OCI-LY3 (cell line): ENCODE measurements around the gene CAPRIN2.

Experiments
- H2AFZ ChIP-seq: fragments of 200-600, 300-600 bp; shearing (Covaris generic); 2 replicates; pipeline ENCODE4 v1.6.0; 2014; ENCODE audit warnings: antibody characterized with exemption, low read depth, low read length
- H3K27ac ChIP-seq: fragments of 200-600, 300-600 bp; sonication (generic); 2 replicates; pipeline ENCODE4 v1.5.1; 2014; ENCODE audit warnings: mild to moderate bottlenecking, low read length, moderate library complexity, mixed read lengths
- H3K27me3 ChIP-seq: fragments of 200-600, 300-600 bp; sonication (generic); 2 replicates; pipeline ENCODE4 v1.6.1; 2014; ENCODE audit warnings: low read depth, low read length, mixed read lengths
- H3K36me3 ChIP-seq: fragments of 200-600, 300-600 bp; sonication (generic); replicated peaks from 2 replicates; pipeline ENCODE3; 2014; ENCODE audit warnings: low read depth, low read length, mixed read lengths
- H3K4me1 ChIP-seq: fragments of 300-600, 200-600 bp; sonication (generic); 2 replicates; pipeline ENCODE4 v1.6.1; 2014; ENCODE audit warnings: low read length, mixed read lengths
- H3K4me2 ChIP-seq: fragments of 200-600, 300-600 bp; sonication (generic); 2 replicates; pipeline ENCODE4 v1.6.1; 2014; ENCODE audit warnings: low read length, mixed read lengths
- H3K4me3 ChIP-seq: fragments of 300-600, 200-600 bp; sonication (generic); 2 replicates; pipeline ENCODE4 v1.5.1; 2014; ENCODE audit warnings: antibody characterized with exemption, mild to moderate bottlenecking, low read length, moderate library complexity
- H3K79me2 ChIP-seq: fragments of 300-600, 200-600 bp; shearing (Covaris generic); 2 replicates; pipeline ENCODE4 v1.6.1; 2014; ENCODE audit warnings: mild to moderate bottlenecking, low read length, mixed read lengths
- H3K9ac ChIP-seq: fragments of 300-600, 200-600 bp; shearing (Covaris generic); 2 replicates; pipeline ENCODE4 v1.6.0; 2014; ENCODE audit warnings: mild to moderate bottlenecking, low read length, moderate library complexity
- H3K9me3 ChIP-seq: fragments of 200-600, 300-600 bp; shearing (Covaris generic); 2 replicates; pipeline ENCODE4 v1.6.1; 2014; ENCODE audit warnings: low read length, mixed read lengths; ENCODE audit not compliant: insufficient read depth
- H4K20me1 ChIP-seq: fragments of 200-600, 300-600 bp; sonication (generic); 2 replicates; pipeline ENCODE4 v1.6.1; 2016; ENCODE audit warnings: low read length, mixed read lengths; ENCODE audit not compliant: insufficient read depth
- EZH2phosphoT487 ChIP-seq: fragments of 200-600 bp; shearing (Covaris generic); IDR thresholded peaks from 2 replicates; pipeline ENCODE4 v1.6.1; 2018; ENCODE audit warnings: antibody characterized with exemption, mixed run types, low read depth
- TF ChIP-seq, protein P1 (sequence below): fragments of 200-600, 300-600 bp; sonication (generic); IDR thresholded peaks from 2 replicates; pipeline ENCODE4 v1.5.1; 2014; ENCODE audit warnings: antibody characterized with exemption, low read length, low read depth

The CAPRIN2 gene

DNA sequence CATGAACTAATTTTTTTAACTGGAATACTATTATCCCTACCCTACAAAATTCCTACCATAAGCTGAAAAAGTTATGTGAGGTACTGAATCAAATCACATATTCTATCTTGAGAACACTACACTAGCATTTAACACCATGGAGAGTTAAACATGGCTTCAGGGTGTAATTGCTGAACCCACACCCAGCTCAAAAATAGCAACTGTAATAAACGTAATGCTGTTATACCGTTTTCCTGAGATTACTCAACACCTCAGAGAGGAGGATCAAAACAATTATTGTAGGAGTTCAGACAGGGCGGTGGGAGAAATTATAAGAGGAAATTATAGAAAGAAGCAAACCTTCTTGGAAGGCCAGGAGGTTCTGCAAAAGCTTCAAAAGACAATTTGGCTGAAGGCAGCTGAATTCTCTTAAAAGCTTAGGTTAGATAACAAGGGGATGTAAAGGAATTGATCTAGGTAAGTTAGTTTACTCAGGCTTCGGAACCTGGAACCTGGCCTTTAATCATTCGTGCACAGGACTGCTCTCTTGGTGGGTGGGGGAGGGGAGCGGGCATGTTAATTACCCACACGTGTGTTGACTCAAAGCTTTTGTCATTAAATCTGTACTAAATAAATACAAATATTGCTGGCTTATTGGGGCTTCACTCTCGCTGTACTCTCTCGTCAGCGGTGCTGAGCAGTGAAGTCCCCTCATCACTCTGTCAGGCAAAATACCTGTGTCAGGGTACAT lies 47.0 kb downstream of the CAPRIN2 start:
- Histone ChIP-seq H3K36me3 (no peaks in the 10 kb centered on the region), H3K9me3 (no peaks in the 10 kb centered on the region), H3K79me2 (no peaks in the 10 kb centered on the region), H2AFZ (no peak overlapping the region), H4K20me1 (no peaks in the 10 kb centered on the region), H3K27ac (no peak overlapping the region), H3K27me3 (no peaks in the 10 kb centered on the region), H3K9ac (no peak overlapping the region), H3K4me2 (no peak overlapping the region), H3K4me3 (no peak overlapping the region), H3K4me1 (no peaks in the 10 kb centered on the region)
- TF ChIP-seq, protein P1, sequence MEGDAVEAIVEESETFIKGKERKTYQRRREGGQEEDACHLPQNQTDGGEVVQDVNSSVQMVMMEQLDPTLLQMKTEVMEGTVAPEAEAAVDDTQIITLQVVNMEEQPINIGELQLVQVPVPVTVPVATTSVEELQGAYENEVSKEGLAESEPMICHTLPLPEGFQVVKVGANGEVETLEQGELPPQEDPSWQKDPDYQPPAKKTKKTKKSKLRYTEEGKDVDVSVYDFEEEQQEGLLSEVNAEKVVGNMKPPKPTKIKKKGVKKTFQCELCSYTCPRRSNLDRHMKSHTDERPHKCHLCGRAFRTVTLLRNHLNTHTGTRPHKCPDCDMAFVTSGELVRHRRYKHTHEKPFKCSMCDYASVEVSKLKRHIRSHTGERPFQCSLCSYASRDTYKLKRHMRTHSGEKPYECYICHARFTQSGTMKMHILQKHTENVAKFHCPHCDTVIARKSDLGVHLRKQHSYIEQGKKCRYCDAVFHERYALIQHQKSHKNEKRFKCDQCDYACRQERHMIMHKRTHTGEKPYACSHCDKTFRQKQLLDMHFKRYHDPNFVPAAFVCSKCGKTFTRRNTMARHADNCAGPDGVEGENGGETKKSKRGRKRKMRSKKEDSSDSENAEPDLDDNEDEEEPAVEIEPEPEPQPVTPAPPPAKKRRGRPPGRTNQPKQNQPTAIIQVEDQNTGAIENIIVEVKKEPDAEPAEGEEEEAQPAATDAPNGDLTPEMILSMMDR, result no peak
- no peak for TF ChIP-seq EZH2phosphoT487

DNA sequence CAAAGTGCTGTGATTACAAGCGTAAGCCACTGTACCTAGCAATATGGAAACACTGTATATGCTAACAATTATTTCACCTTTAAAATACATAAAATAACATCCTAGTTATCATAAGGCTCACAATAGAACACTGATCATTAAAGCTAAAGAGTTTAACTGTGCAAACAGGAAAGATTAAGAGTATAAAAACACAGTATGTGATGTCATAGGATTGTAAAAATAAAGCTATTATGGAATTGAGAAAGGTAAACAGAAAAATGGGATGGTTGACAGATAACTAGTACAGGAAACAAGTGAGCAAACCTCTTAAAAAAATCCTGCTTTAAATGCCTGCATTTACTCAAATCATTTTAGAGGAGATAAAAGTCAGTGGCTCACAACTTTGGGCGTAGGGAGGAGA lies 48.3 kb downstream of the CAPRIN2 start:
- H3K27ac ChIP-seq, result no peak overlapping the region
- H3K9me3 ChIP-seq, result no peaks in the 10 kb centered on the region
- no peak overlapping the region for H3K9ac ChIP-seq
- no peak overlapping the region for H3K4me3 ChIP-seq
- no peaks in the 10 kb centered on the region for H3K79me2 ChIP-seq
- TF ChIP-seq EZH2phosphoT487, result no peak
- TF ChIP-seq, protein P1, result no peak
- H3K36me3 ChIP-seq, result no peaks in the 10 kb centered on the region
- H3K4me2 ChIP-seq, result no peak overlapping the region
- no peaks in the 10 kb centered on the region for H3K27me3 ChIP-seq
- no peaks in the 10 kb centered on the region for H4K20me1 ChIP-seq
- no peak overlapping the region for H2AFZ ChIP-seq
- no peaks in the 10 kb centered on the region for H3K4me1 ChIP-seq

DNA sequence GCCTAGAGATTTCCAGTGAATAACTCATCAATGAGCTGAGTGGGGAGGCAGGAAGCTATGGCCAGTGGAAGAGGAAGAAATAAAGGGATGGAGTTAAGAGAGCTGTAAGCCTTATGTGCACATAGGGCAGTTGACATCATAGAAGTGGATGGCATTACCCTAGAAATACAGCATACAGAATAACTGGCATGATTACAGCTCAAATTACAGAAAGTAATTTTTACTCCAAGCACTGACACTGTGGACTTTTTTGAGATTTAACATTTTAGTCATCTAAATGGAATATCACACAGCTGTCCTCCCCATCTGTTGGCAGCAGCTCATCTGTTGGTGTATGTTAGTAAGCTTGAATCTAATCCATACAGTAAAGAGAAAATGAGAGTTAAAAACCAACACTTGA lies 53.7 kb downstream of the CAPRIN2 start:
- Histone ChIP-seq H4K20me1 (no peaks in the 10 kb centered on the region), H3K4me2 (no peak overlapping the region), H3K79me2 (no peaks in the 10 kb centered on the region), H3K27me3 (no peaks in the 10 kb centered on the region), H3K36me3 (no peaks in the 10 kb centered on the region), H3K27ac (no peak overlapping the region), H2AFZ (no peak overlapping the region), H3K9me3 (no peaks in the 10 kb centered on the region), H3K4me3 (no peak overlapping the region), H3K4me1 (peaks cover 8% of the 10 kb centered on the region), H3K9ac (no peak overlapping the region)
- TF ChIP-seq EZH2phosphoT487, result no peak
- TF ChIP-seq, protein P1, result no peak

DNA sequence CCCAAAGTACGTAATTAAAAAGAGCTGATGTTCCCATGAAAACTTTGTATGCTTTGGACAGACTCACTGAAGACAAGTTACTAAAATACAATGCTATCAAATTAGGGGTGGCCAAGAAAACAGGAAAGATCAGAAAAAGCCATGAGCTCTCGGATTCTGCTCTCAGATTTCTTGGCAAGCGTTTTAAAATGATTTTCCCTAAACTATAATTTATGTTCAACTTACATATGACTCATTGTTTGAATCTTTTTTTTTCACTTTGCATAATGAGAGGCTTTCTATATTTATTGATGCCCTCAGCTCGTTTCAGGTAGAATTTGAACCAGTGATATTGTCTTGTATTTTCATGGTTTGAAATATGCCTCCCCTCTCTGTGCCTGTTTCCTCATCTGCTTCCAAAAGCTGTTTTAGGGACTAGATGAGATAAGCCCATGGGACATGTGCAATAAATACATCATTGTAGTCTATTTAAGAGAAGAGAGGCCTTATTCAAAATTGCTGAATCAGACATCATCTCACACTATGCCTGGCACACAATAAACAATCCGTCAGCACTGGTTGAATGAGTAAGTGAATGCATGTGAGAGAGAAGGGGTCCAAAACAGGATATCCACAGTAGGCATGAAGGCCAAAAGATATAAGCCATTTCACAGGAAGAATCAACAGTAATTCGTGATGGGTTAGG lies 54.4 kb downstream of the CAPRIN2 start:
- no peaks in the 10 kb centered on the region for H4K20me1 ChIP-seq
- H3K4me1 ChIP-seq, result peaks cover 8% of the 10 kb centered on the region
- no peaks in the 10 kb centered on the region for H3K36me3 ChIP-seq
- H3K4me2 ChIP-seq, result no peak overlapping the region
- H3K79me2 ChIP-seq, result peaks cover 3% of the 10 kb centered on the region
- no peak overlapping the region for H3K9ac ChIP-seq
- H3K4me3 ChIP-seq, result no peak overlapping the region
- no peak overlapping the region for H3K27ac ChIP-seq
- H3K9me3 ChIP-seq, result no peaks in the 10 kb centered on the region
- TF ChIP-seq EZH2phosphoT487, result no peak
- TF ChIP-seq, protein P1, result no peak
- H2AFZ ChIP-seq, result no peak overlapping the region
- no peaks in the 10 kb centered on the region for H3K27me3 ChIP-seq
